K562 (cell line): ENCODE measurements around the gene KCTD1. TPM values are rescaled to one million over a fixed set of nuclear protein-coding genes. Genes with fewer than 3 reads are reported as not detected.

Source experiments
- ATAC-seq: fragments of 200-7000 bp; cut with Tn5 transposase; 3 replicates; pipeline ENCODE4 v1.9.1; 2020; ENCODE audit warnings: moderate library complexity
- BruUV-seq: library from RNA; stranded (reverse); fragments of 400-500 nt; replicated peaks from 2 replicates; lab custom pipeline; 2021; lab: Mats Ljungman, UMichigan
- CTCF ChIA-PET: fragments of 300-600 bp; formaldehyde crosslinking; extraction: SDS; loops from one replicate; lab custom pipeline; 2021; ENCODE audit warnings: low intra/inter-chr PET ratio; lab: Yijun Ruan, JAX
- POLR2A ChIA-PET: fragments of 300-600, 350-650 bp; sonication (Branson Sonifier 250); formaldehyde crosslinking; extraction: SDS; loops from one replicate; lab custom pipeline; 2021; ENCODE audit warnings: antibody characterized with exemption, inconsistent platforms; lab: Yijun Ruan, JAX
- DNase-seq, 4 experiments: peaks; one replicate each; pipeline versions ENCODE4 v3.0.0 to v3.0.0-alpha.2; 2011 to 2018; ENCODE audit warnings: low spot score in 3 of 4, mixed read lengths in 3 of 4; ENCODE audit errors: extremely low read depth in 1 of 4
- FAIRE-seq: peaks from 2 replicates; lab custom pipeline; 2011; peaks lifted over from hg19 to GRCh38; lab: Jason Lieb, UNC
- H2AFZ ChIP-seq: 2 replicates; pipeline ENCODE4 v1.6.0; 2011; ENCODE audit warnings: low read depth, low read length, control low read depth, inconsistent platforms
- H3K27ac ChIP-seq: fragments of 200-600 bp; 3 replicates; pipeline ENCODE4 v1.8.0; 2011; ENCODE audit warnings: low read depth, mild to moderate bottlenecking, control low read depth, inconsistent platforms, low read length, moderate library complexity, mixed read lengths; ENCODE audit errors: extremely low read depth
- H3K27me3 ChIP-seq, 2 experiments: fragments of 300-600 bp in 1 of 2; 2 replicates in 1 of 2; 3 replicates in 1 of 2; pipeline versions ENCODE4 v1.6.0 to v1.8.0; 2011; ENCODE audit warnings: inconsistent platforms in 2 of 2, low read length in 2 of 2, mild to moderate bottlenecking in 1 of 2, mixed read lengths in 1 of 2, moderate library complexity in 1 of 2; ENCODE audit not compliant: control insufficient read depth in 2 of 2, insufficient read depth in 2 of 2
- H3K36me3 ChIP-seq: fragments of 300-600 bp; 3 replicates; pipeline ENCODE4 v1.8.0; 2011; ENCODE audit warnings: mild to moderate bottlenecking, low read length, inconsistent platforms; ENCODE audit not compliant: control insufficient read depth, insufficient read depth
- H3K4me1 ChIP-seq, 2 experiments: fragments of 200-600 bp in 1 of 2; replicated peaks in 1 of 2; 2 replicates in 1 of 2; 3 replicates in 1 of 2; pipeline versions ENCODE4 v1.5.1 to v1.8.0; 2011; ENCODE audit warnings: inconsistent platforms in 2 of 2, low read length in 2 of 2, mild to moderate bottlenecking in 1 of 2, mixed read lengths in 1 of 2, moderate library complexity in 1 of 2; ENCODE audit not compliant: control insufficient read depth in 2 of 2, insufficient read depth in 2 of 2
- H3K4me2 ChIP-seq: 2 replicates; pipeline ENCODE4 v1.6.1; 2011; ENCODE audit warnings: low read length, control low read depth, inconsistent platforms, mixed read lengths; ENCODE audit not compliant: insufficient read depth
- H3K4me3 ChIP-seq: fragments of 200-600 bp; sonication (generic), shearing (Covaris generic); 2 replicates; pipeline ENCODE4 v1.5.1; 2016; ENCODE audit warnings: control low read depth, inconsistent platforms
- H3K79me2 ChIP-seq: fragments of 200-600 bp; 3 replicates; pipeline ENCODE4 v1.8.0; 2011; ENCODE audit warnings: low read length, inconsistent platforms; ENCODE audit not compliant: control insufficient read depth, insufficient read depth
- H3K9ac ChIP-seq, 2 experiments: 2 replicates each; pipeline versions ENCODE4 v1.6.0 to v1.6.1; 2011; ENCODE audit warnings: low read depth in 2 of 2, low read length in 2 of 2, control low read depth in 1 of 2, inconsistent platforms in 1 of 2, mild to moderate bottlenecking in 1 of 2, mixed read lengths in 1 of 2; ENCODE audit not compliant: insufficient read depth in 1 of 2
- H3K9me1 ChIP-seq: one replicate; pipeline ENCODE4 v1.6.0; 2011; ENCODE audit warnings: inconsistent platforms, mild to moderate bottlenecking, low read length, moderate library complexity; ENCODE audit not compliant: control insufficient read depth, insufficient read depth
- H3K9me3 ChIP-seq: replicated peaks from 2 replicates; pipeline ENCODE4 v1.5.1; 2011; ENCODE audit warnings: low read depth, low read length, inconsistent platforms; ENCODE audit not compliant: control insufficient read depth, insufficient read depth
- H4K20me1 ChIP-seq: replicated peaks from 2 replicates; pipeline ENCODE4 v1.6.1; 2011; ENCODE audit warnings: low read length, inconsistent platforms, mixed read lengths; ENCODE audit not compliant: control insufficient read depth, insufficient read depth
- PRDM10 ChIP-seq: fragments of 450-650 bp; IDR thresholded peaks from 2 replicates; pipeline ENCODE4 v1.6.1; 2018; ENCODE audit not compliant: partially characterized antibody
- XRCC3 ChIP-seq: fragments of 450-650 bp; IDR thresholded peaks from 2 replicates; pipeline ENCODE4 v1.6.1; 2017; ENCODE audit warnings: mild to moderate bottlenecking, moderate library complexity
- ZNF778 ChIP-seq: fragments of 450-650 bp; formaldehyde crosslinking; IDR thresholded peaks from 2 replicates; pipeline ENCODE4 v1.4.0; 2020; ENCODE audit warnings: mild to moderate bottlenecking, moderate library complexity
- WGBS: fragments of 100-300 bp; shearing (Covaris generic); methylation state at CpG from one replicate; pipeline ENCODE4 v1.1.6; 2016; ENCODE audit warnings: low coverage, mixed read lengths; ENCODE audit not compliant: insufficient coverage; ENCODE audit errors: missing lambda C conversion rate; 5-methylcytosine and 5-hydroxymethylcytosine counted together
- in situ Hi-C: fragments of 300-500 bp; cut with MboI; formaldehyde crosslinking; loops from 4 replicates; pipeline ENCODE4 v1.15.0; 2018; ENCODE audit warnings: inconsistent platforms, mixed read lengths
- intact Hi-C: fragments of 100-400 bp; cut with micrococcal nuclease; formaldehyde crosslinking; loops from 2 replicates; pipeline ENCODE4 v1.14.2; 2022
- polyA plus RNA-seq, 8 experiments: library from polyadenylated mRNA; depleted of rRNA in 4 of 8; stranded (reverse) in 5 of 8; unstranded in 3 of 8; fragments of >200 nt; fragmentation: Nextera tagmentation in 2 of 8; fragmentation: Illumina TruSeq in 1 of 8; extraction: Ambion mirVana in 2 of 8; extraction: Trizol in 1 of 8; gene quantifications; 2 replicates each; pipeline versions ENCODE4 v1.2.1 to v1.2.3, GENCODE V29; 2011 to 2014; ENCODE audit warnings: inconsistent platforms in 1 of 8, missing spikeins in 1 of 8
- total RNA-seq, 7 experiments: library from RNA; depleted of rRNA in 6 of 7; stranded (reverse); fragments of >200 nt in 6 of 7; fragmentation: Illumina TruSeq in 2 of 7; extraction: Trizol in 2 of 7; gene quantifications; 2 replicates each; pipeline versions ENCODE4 v1.2.1 to v1.2.3, GENCODE V29; 2011 to 2021; ENCODE audit warnings: low replicate concordance in 1 of 7
- TF ChIP-seq, protein P1 (sequence below), 2 experiments: fragments of 200-800 bp in 1 of 2; sonication (Bioruptor generic) in 1 of 2; sonication (generic) in 1 of 2; formaldehyde crosslinking in 1 of 2; IDR thresholded peaks in 1 of 2; conservative IDR thresholded peaks in 1 of 2; 2 replicates each; pipeline versions ENCODE4 v1.5.0 to v1.6.1; 2016 to 2020; ENCODE audit warnings: missing compliant biosample characterization in 1 of 2, missing genetic modification characterization in 1 of 2, missing genetic modification reagents in 1 of 2

Gene KCTD1
- total and polyA plus RNA-seq, 9 of the 15 experiments (the other 6 are each of a cell fraction or from before 2014, with no cell fraction given): not detected

DNA sequence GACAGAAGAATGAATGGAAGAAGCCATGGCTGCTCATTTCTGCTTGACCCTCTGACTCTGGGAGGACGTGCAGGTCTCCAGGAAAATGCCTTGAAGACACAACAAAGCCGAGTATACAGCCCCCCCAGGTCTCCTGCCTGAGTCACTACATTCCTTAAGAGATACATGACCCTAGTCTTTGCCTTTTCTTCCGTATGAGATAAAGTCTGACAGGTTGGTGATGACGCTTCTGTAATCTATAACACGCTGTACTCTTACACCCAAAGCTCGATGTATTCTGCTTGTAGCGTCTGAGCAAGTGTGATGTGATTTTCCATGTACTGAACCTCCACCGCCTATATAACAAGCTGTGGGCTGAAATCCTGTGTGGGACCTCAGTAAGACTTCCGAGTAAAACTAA lies 77.3 kb downstream of the KCTD1 start:
- Histone ChIP-seq H3K36me3 (no peaks in the 10 kb centered on the region), H3K4me3 (no peak overlapping the region), H2AFZ (no peak overlapping the region), H3K4me2 (no peak overlapping the region), H3K27me3 (peaks cover 2 to 5% of the 10 kb centered on the region in 2 experiments; a peak in 2 of 5 replicates), H3K27ac (no peak overlapping the region), H3K9me3 (no peaks in the 10 kb centered on the region), H3K4me1 (no peaks in the 10 kb centered on the region), H3K9ac (no peak overlapping the region), H3K9me1 (no peaks in the 10 kb centered on the region), H3K79me2 (no peaks in the 10 kb centered on the region), H4K20me1 (0 out of 2 replicates have a peak, but pooled peaks cover 4% of the 10 kb centered on the region)
- no peak for DNase-seq
- in situ Hi-C loops: no loop called here
- ATAC-seq: no peak
- TF ChIP-seq, protein P1, sequence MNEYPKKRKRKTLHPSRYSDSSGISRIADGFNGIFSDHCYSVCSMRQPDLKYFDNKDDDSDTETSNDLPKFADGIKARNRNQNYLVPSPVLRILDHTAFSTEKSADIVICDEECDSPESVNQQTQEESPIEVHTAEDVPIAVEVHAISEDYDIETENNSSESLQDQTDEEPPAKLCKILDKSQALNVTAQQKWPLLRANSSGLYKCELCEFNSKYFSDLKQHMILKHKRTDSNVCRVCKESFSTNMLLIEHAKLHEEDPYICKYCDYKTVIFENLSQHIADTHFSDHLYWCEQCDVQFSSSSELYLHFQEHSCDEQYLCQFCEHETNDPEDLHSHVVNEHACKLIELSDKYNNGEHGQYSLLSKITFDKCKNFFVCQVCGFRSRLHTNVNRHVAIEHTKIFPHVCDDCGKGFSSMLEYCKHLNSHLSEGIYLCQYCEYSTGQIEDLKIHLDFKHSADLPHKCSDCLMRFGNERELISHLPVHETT (CRISPR knock-in tag; conservative IDR thresholded peaks at IDR 0.05 in 1 of 2, IDR thresholded peaks at IDR 0.05 in 1 of 2): no peak
- no peak for TF ChIP-seq PRDM10
- no peak for TF ChIP-seq XRCC3
- no peak for TF ChIP-seq ZNF778 (CRISPR knock-in tag)
- 1% methylated on average over 9 of the region's 9 CpGs for WGBS
- no peak for FAIRE-seq
- POLR2A ChIA-PET: interaction anchor here (0.9 kb wide), 1 partner anchor 30 kb away, joined by 3 read pairs; no protein-coding TSS in a partner anchor
- intact Hi-C loops: no loop called here
- CTCF ChIA-PET: no interaction called here
- BruUV-seq: no TSS peak
